Limb (tissue), 2 donors: ENCODE data around the gene STON2.
"Not testable (repeated sequence)": the region's sequence is repeated elsewhere in the genome, so short reads cannot be mapped to it uniquely, and the experiment has no call there.

Experiments used
- DNase-seq, 2 donors: peaks; one replicate each; pipeline ENCODE4 v3.0.0-alpha.2; 2016; ENCODE audit errors: extremely low spot score in 2 of 2

STON2 gene

GRCh38 chr14:81269979-81270375 is 130.1 kb downstream of the STON2 start:
- DNase-seq = no peak

GRCh38 chr14:81269100-81269978 is 130.8 kb downstream of the STON2 start:
- peak in 1 of 2 donors; percentile 79 for DNase-seq

GRCh38 chr14:81268016-81268416 is 132.1 kb downstream of the STON2 start:
- DNase-seq = no peak

GRCh38 chr14:81265636-81266169 is 134.4 kb downstream of the STON2 start:
- DNase-seq = no peak

- DNase-seq = no peak
Observed at GRCh38 chr14:81264671-81265070, 135.5 kb downstream of the STON2 start.

- no peak for DNase-seq
Observed at GRCh38 chr14:81263777-81264410, 136.2 kb downstream of the STON2 start.

GRCh38 chr14:81261176-81261575 is 138.9 kb downstream of the STON2 start:
- no peak for DNase-seq

GRCh38 chr14:81260732-81261131 is 139.4 kb downstream of the STON2 start:
- DNase-seq = no peak

GRCh38 chr14:81256289-81256960 is 143.7 kb downstream of the STON2 start:
- no peak for DNase-seq

GRCh38 chr14:81252278-81252677 is 147.8 kb downstream of the STON2 start:
- no peak for DNase-seq

GRCh38 chr14:81247271-81247766 is 152.8 kb downstream of the STON2 start:
- DNase-seq = no peak

GRCh38 chr14:81246461-81247270 is 153.5 kb downstream of the STON2 start:
- DNase-seq = no peak

- DNase-seq = no peak
Observed at GRCh38 chr14:81245771-81246170, 154.4 kb downstream of the STON2 start.

GRCh38 chr14:81244431-81244830 is 155.7 kb downstream of the STON2 start:
- not testable (repeated sequence) for DNase-seq

GRCh38 chr14:81243499-81243898 is 156.6 kb downstream of the STON2 start:
- DNase-seq = no peak

GRCh38 chr14:81236849-81237248 is 163.3 kb downstream of the STON2 start:
- not testable (repeated sequence) for DNase-seq

GRCh38 chr14:81236138-81236537 is 164.0 kb downstream of the STON2 start:
- no peak for DNase-seq

- no peak for DNase-seq
Observed at GRCh38 chr14:81235096-81235495, 165.0 kb downstream of the STON2 start.

- DNase-seq = peak in 1 of 2 donors; percentile 68
Observed at GRCh38 chr14:81234278-81234677, 165.8 kb downstream of the STON2 start.

- no peak for DNase-seq
Observed at GRCh38 chr14:81233615-81234014, 166.5 kb downstream of the STON2 start.

GRCh38 chr14:81231540-81231939 is 168.6 kb downstream of the STON2 start:
- no peak for DNase-seq
